IMR-90 (cell line): ENCODE measurements around the gene ADGRV1. TPM values are rescaled to one million over a fixed set of nuclear protein-coding genes. Genes with fewer than 3 reads are reported as not detected.

Experiments
- ATAC-seq: fragments of 200-7000 bp; cut with Tn5 transposase; 2 replicates; pipeline ENCODE4 v1.9.1; 2020; ENCODE audit warnings: low read depth, mild to moderate bottlenecking, moderate library complexity
- BruUV-seq: library from RNA; stranded (reverse); fragments of 400-500 nt; replicated peaks from 2 replicates; lab custom pipeline; 2021; lab: Mats Ljungman, UMichigan
- CTCF ChIA-PET: fragments of 300-600 bp; formaldehyde crosslinking; extraction: SDS; loops from one replicate; lab custom pipeline; 2021; ENCODE audit warnings: antibody characterized with exemption; lab: Yijun Ruan, JAX
- POLR2A ChIA-PET: fragments of 300-600 bp; sonication (Branson Sonifier 250); formaldehyde crosslinking; loops from one replicate; lab custom pipeline; 2022; ENCODE audit warnings: antibody characterized with exemption; ENCODE audit not compliant: unreplicated experiment; lab: Charles Lee
- DNase-seq: peaks from one replicate; pipeline ENCODE4 v3.0.0; 2013
- H2AFZ ChIP-seq: replicated peaks from 2 replicates; pipeline ENCODE3; 2013; ENCODE audit warnings: low read length, mild to moderate bottlenecking; ENCODE audit not compliant: poor library complexity
- H2AK5ac ChIP-seq: 2 replicates; pipeline ENCODE4 v1.6.1; 2013; ENCODE audit warnings: low read depth, low read length, inconsistent platforms
- H2AK9ac ChIP-seq: replicated peaks from 2 replicates; pipeline ENCODE3; 2013; ENCODE audit warnings: mild to moderate bottlenecking, low read depth, low read length, moderate library complexity; ENCODE audit not compliant: poor library complexity
- H2BK120ac ChIP-seq: 2 replicates; pipeline ENCODE4 v1.6.1; 2013; ENCODE audit warnings: low read depth, low read length, inconsistent platforms
- H2BK15ac ChIP-seq: 3 replicates; pipeline ENCODE4 v1.6.1; 2013; ENCODE audit warnings: low read depth, low read length, inconsistent platforms
- H2BK20ac ChIP-seq: 2 replicates; pipeline ENCODE4 v1.6.1; 2013; ENCODE audit warnings: low read depth, mild to moderate bottlenecking, inconsistent platforms, low read length, moderate library complexity
- H2BK5ac ChIP-seq: 2 replicates; pipeline ENCODE4 v1.6.1; 2013; ENCODE audit warnings: mild to moderate bottlenecking, low read depth, low read length, inconsistent platforms; ENCODE audit not compliant: poor library complexity, severe bottlenecking
- H3K14ac ChIP-seq: replicated peaks from 2 replicates; pipeline ENCODE4 v1.6.1; 2013; ENCODE audit warnings: low read depth, low read length, inconsistent platforms
- H3K18ac ChIP-seq: 2 replicates; pipeline ENCODE4 v1.6.1; 2013; ENCODE audit warnings: low read depth, low read length, control low read depth
- H3K23ac ChIP-seq: 2 replicates; pipeline ENCODE4 v1.6.1; 2013; ENCODE audit warnings: low read depth, low read length, inconsistent platforms
- H3K27ac ChIP-seq: 2 replicates; pipeline ENCODE4 v1.5.1; 2013; ENCODE audit warnings: mild to moderate bottlenecking, control low read depth, low read length; ENCODE audit not compliant: insufficient read depth
- H3K27me3 ChIP-seq: 2 replicates; pipeline ENCODE4 v1.6.1; 2013; ENCODE audit warnings: low read length; ENCODE audit not compliant: control insufficient read depth, insufficient read depth
- H3K36me3 ChIP-seq: 2 replicates; pipeline ENCODE4 v1.6.1; 2013; ENCODE audit warnings: low read length, mixed read lengths; ENCODE audit not compliant: control insufficient read depth, insufficient read depth
- H3K4ac ChIP-seq: 2 replicates; pipeline ENCODE4 v1.6.1; 2013; ENCODE audit warnings: low read depth, low read length, inconsistent platforms
- H3K4me1 ChIP-seq: 2 replicates; pipeline ENCODE4 v1.6.1; 2013; ENCODE audit warnings: low read length, mixed read lengths; ENCODE audit not compliant: control insufficient read depth, insufficient read depth
- H3K4me2 ChIP-seq: 2 replicates; pipeline ENCODE4 v1.6.1; 2013; ENCODE audit warnings: low read depth, mild to moderate bottlenecking, control low read depth, low read length, moderate library complexity
- H3K4me3 ChIP-seq: 2 replicates; pipeline ENCODE4 v1.5.1; 2013; ENCODE audit warnings: low read depth, mild to moderate bottlenecking, control low read depth, low read length, moderate library complexity; ENCODE audit not compliant: insufficient read depth
- H3K56ac ChIP-seq: 2 replicates; pipeline ENCODE4 v1.6.1; 2013; ENCODE audit warnings: low read length, inconsistent platforms; ENCODE audit not compliant: insufficient read depth; ENCODE audit errors: extremely low read depth
- H3K79me1 ChIP-seq, 2 experiments: 2 replicates each; pipeline ENCODE4 v1.6.1; 2013; ENCODE audit warnings: low read length in 2 of 2, inconsistent platforms in 1 of 2, low read depth in 1 of 2
- H3K9ac ChIP-seq: 2 replicates; pipeline ENCODE4 v1.6.1; 2013; ENCODE audit warnings: low read depth, low read length, control low read depth
- H3K9me1 ChIP-seq: 2 replicates; pipeline ENCODE4 v1.6.1; 2013; ENCODE audit warnings: low read length, inconsistent platforms; ENCODE audit not compliant: insufficient read depth
- H3K9me3 ChIP-seq: 2 replicates; pipeline ENCODE4 v1.6.1; 2013; ENCODE audit warnings: low read length; ENCODE audit not compliant: control insufficient read depth, insufficient read depth
- H4K20me1 ChIP-seq: 2 replicates; pipeline ENCODE4 v1.6.1; 2013; ENCODE audit warnings: low read length, inconsistent platforms; ENCODE audit not compliant: insufficient read depth
- H4K5ac ChIP-seq: 2 replicates; pipeline ENCODE4 v1.6.1; 2013; ENCODE audit warnings: mild to moderate bottlenecking, low read depth, low read length, control low read depth
- H4K8ac ChIP-seq, 2 experiments: 2 replicates each; pipeline ENCODE4 v1.6.1; 2013; ENCODE audit warnings: low read depth in 2 of 2, low read length in 2 of 2, control low read depth in 1 of 2, inconsistent platforms in 1 of 2
- H4K91ac ChIP-seq: 2 replicates; pipeline ENCODE4 v1.6.1; 2013; ENCODE audit warnings: low read depth, low read length, inconsistent platforms; ENCODE audit not compliant: insufficient read depth
- CEBPB ChIP-seq: IDR thresholded peaks from 2 replicates; pipeline ENCODE4 v1.6.1; 2012; ENCODE audit warnings: low read depth, low read length, improper control_type of control experiment
- CHD1 ChIP-seq: IDR thresholded peaks from 2 replicates; pipeline ENCODE4 v1.6.1; 2012; ENCODE audit warnings: low read depth, low read length, improper control_type of control experiment
- ELK1 ChIP-seq: fragments of 150-350 bp; IDR thresholded peaks from 2 replicates; pipeline ENCODE4 v1.6.1; 2016; ENCODE audit warnings: low read depth, mild to moderate bottlenecking, low read length, moderate library complexity, borderline replicate concordance
- FOS ChIP-seq: fragments of 150-350 bp; IDR thresholded peaks from 2 replicates; pipeline ENCODE4 v1.6.1; 2016; ENCODE audit warnings: low read depth, low read length
- MAFK ChIP-seq: IDR thresholded peaks from 2 replicates; pipeline ENCODE4 v1.6.1; 2012; ENCODE audit warnings: low read depth, low read length, improper control_type of control experiment
- MAZ ChIP-seq: IDR thresholded peaks from 2 replicates; pipeline ENCODE4 v1.6.1; 2012; ENCODE audit warnings: low read depth, mild to moderate bottlenecking, low read length, improper control_type of control experiment, moderate library complexity, borderline replicate concordance
- NFE2L2 ChIP-seq: fragments of 150-350 bp; IDR thresholded peaks from 2 replicates; pipeline ENCODE4 v1.6.1; 2016; ENCODE audit warnings: low read depth, mild to moderate bottlenecking, low read length
- RAD21 ChIP-seq: IDR thresholded peaks from 2 replicates; pipeline ENCODE4 v1.6.1; 2012; ENCODE audit warnings: low read length, improper control_type of control experiment
- RCOR1 ChIP-seq: IDR thresholded peaks from 2 replicates; pipeline ENCODE4 v1.6.1; 2012; ENCODE audit warnings: mild to moderate bottlenecking, low read length, improper control_type of control experiment; ENCODE audit not compliant: insufficient replicate concordance
- SMC3 ChIP-seq: fragments of 150-350 bp; IDR thresholded peaks from 2 replicates; pipeline ENCODE4 v1.6.1; 2016; ENCODE audit warnings: low read depth, mild to moderate bottlenecking, antibody characterized with exemption, low read length, moderate library complexity
- USF2 ChIP-seq: fragments of 150-350 bp; IDR thresholded peaks from 2 replicates; pipeline ENCODE4 v1.6.1; 2017; ENCODE audit warnings: mild to moderate bottlenecking, antibody characterized with exemption, low read length, low read depth
- WGBS, 2 experiments: methylation state at CpG; one replicate each; pipeline versions ENCODE4 v1.1.5 to v1.1.7; 2013; ENCODE audit warnings: missing lambda C conversion rate in 2 of 2; ENCODE audit not compliant: insufficient read length in 1 of 2; ENCODE audit errors: extremely low coverage in 2 of 2; 5-methylcytosine and 5-hydroxymethylcytosine counted together
- dilution Hi-C: fragments of 300-500 bp; cut with HindIII; formaldehyde crosslinking; loops from one replicate; pipeline ENCODE4 v1.14.3; 2018; ENCODE audit warnings: low sequenced_read_pairs; ENCODE audit not compliant: unreplicated experiment
- in situ Hi-C: fragments of 300-500 bp; cut with MboI; formaldehyde crosslinking; loops from 3 replicates; pipeline ENCODE4 v1.14.3; 2019; ENCODE audit warnings: low sequenced_read_pairs, inconsistent platforms, mixed read lengths
- intact Hi-C: fragments of 100-400 bp; cut with micrococcal nuclease; formaldehyde crosslinking; loops from 2 replicates; pipeline ENCODE4 v1.10.0; 2022
- polyA plus RNA-seq, 3 experiments: library from polyadenylated mRNA; depleted of rRNA; stranded (reverse); fragments of >200 nt; gene quantifications; 2 replicates each; pipeline ENCODE4 v1.2.3, GENCODE V29; 2012; ENCODE audit warnings: low replicate concordance in 1 of 3
- total RNA-seq: library from RNA; depleted of rRNA; stranded (reverse); fragments of >200 nt; gene quantifications from 2 replicates; pipeline ENCODE4 v1.2.3, GENCODE V29; 2012

The ADGRV1 gene
- total and polyA plus RNA-seq, 2 of the 4 experiments (the other 2 are of a cell fraction): under 0.01 TPM; not detected in 1

- Histone ChIP-seq H4K5ac (no peak overlapping the region), H4K20me1 (no peaks in the 10 kb centered on the region), H3K9ac (no peak overlapping the region), H4K8ac (no peak overlapping the region), H3K27ac (no peak overlapping the region), H3K9me3 (no peaks in the 10 kb centered on the region), H3K56ac (no peak overlapping the region), H2BK120ac (no peak overlapping the region), H2BK15ac (no peak overlapping the region), H3K4me3 (no peak overlapping the region), H3K18ac (no peak overlapping the region), H3K27me3 (no peaks in the 10 kb centered on the region), H3K79me1 (no peaks in the 10 kb centered on the region), H3K23ac (no peak overlapping the region), H2BK5ac (no peak overlapping the region), H4K91ac (no peak overlapping the region), H2AK5ac (no peak overlapping the region), H2AFZ (no peak overlapping the region), H2BK20ac (no peak overlapping the region), H3K36me3 (no peaks in the 10 kb centered on the region), H3K14ac (no peak overlapping the region), H3K4ac (no peak overlapping the region), H3K4me2 (no peak overlapping the region), H3K4me1 (no peaks in the 10 kb centered on the region), H3K9me1 (no peaks in the 10 kb centered on the region), H2AK9ac (no peak overlapping the region)
- no peak for ATAC-seq
- intact Hi-C loops: no loop called here
- CTCF ChIA-PET: no interaction called here
- POLR2A ChIA-PET: no interaction called here
- BruUV-seq: no TSS peak
- peak; percentile 8 for DNase-seq
- WGBS, 2 experiments: no CpG with 5 or more reads among the region's 4 CpGs
- dilution Hi-C loops: no loop called here
- in situ Hi-C loops: no loop called here
- TF ChIP-seq MAZ: no peak
- TF ChIP-seq MAFK: no peak
- no peak for TF ChIP-seq SMC3
- no peak for TF ChIP-seq CHD1
- no peak for TF ChIP-seq FOS
- no peak for TF ChIP-seq NFE2L2
- no peak for TF ChIP-seq RAD21
- TF ChIP-seq ELK1: no peak
- TF ChIP-seq USF2: no peak
- no peak for TF ChIP-seq CEBPB
- TF ChIP-seq RCOR1: no peak
Observed at GRCh38 chr5:90898326-90899013, 339.9 kb downstream of the ADGRV1 start.
